ENCODE measurements around the gene IL3RA.

IL3RA gene

DNA sequence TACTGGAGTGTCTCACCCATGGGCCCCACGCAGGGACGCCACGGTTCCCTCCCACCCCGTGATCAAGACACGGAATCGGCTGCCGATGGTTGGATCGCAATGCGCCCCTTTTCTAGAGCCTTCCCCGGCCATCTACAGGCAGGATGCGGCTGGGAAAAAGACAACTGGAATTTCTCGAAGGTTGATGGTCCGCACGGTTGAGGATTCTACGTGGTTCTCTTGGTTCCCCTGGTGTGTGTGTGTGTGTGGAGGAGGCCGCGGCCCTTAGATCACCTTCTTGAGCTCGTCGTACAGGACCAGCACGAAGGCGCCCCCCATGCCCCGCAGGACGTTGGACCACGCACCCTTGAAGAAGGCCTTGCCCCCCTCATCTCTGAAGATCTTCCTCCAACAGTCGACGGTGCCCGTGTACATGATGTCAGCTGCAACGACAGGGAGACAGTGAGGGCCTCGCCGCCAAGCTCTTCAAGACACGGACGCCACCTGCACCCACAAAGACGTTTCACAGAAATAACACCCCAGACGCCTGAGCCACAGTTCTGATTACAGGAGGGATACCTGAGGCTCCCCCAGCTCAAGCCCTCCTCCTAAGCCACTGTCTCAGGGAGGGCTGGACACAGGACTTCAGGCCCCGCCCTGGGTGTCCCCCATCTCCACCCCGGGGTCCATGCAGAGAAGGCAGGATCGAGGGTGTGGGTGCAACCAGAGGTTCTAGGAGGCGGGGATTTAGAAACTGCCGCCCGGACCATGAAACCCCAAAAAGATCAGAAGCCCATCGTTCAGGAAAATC, 49.9 kb downstream of the IL3RA start:
- no CpG with 5 or more reads among the region's 41 CpGs for WGBS, 2 donors (ENCODE audit: extremely low coverage in 2 of 2, insufficient read length in 2 of 2, insufficient replicate concordance in 1 of 2)
- Histone ChIP-seq H3K9me3 (replicated peaks in 1 of 2; ENCODE audit: control insufficient read depth in 2 of 2, insufficient read depth in 1 of 2, low read depth in 1 of 2, low read length in 2 of 2) (no peaks in the 10 kb centered on the region), H4K8ac (ENCODE audit: low read depth, low read length) (no peak overlapping the region), H3K27ac (replicated peaks; ENCODE audit: low read length) (no peak overlapping the region), H2BK120ac (ENCODE audit: low read depth, low read length) (no peak overlapping the region), H2BK15ac (ENCODE audit: low read length) (no peak overlapping the region), H2BK12ac (ENCODE audit: low read length) (no peak overlapping the region), H3K4me1 (ENCODE audit: control insufficient read depth in 2 of 2, insufficient read depth in 1 of 2, low read depth in 1 of 2, low read length in 2 of 2) (peaks cover 3 to 4% of the 10 kb centered on the region in 2 donors), H3K4me3 (ENCODE audit: low read length in 2 of 2) (no peak overlapping the region), H3K27me3 (ENCODE audit: control insufficient read depth in 3 of 3, insufficient read depth in 3 of 3, low read depth in 1 of 3, low read length in 3 of 3) (no peaks in the 10 kb centered on the region), H3K4me2 (ENCODE audit: insufficient read depth, low read length, poor library complexity, severe bottlenecking) (no peak overlapping the region), H3K9ac (ENCODE audit: low read depth, low read length, poor library complexity) (no peak overlapping the region), H2AFZ (ENCODE audit: low read length) (no peak overlapping the region), H3K4ac (ENCODE audit: low read length) (no peak overlapping the region), H3K18ac (ENCODE audit: low read length) (no peak overlapping the region), H2BK5ac (ENCODE audit: low read length) (no peak overlapping the region), H3K79me1 (ENCODE audit: low read depth, low read length) (peaks cover 32% of the 10 kb centered on the region), H3K23ac (ENCODE audit: low read depth, low read length, poor library complexity) (peak overlapping the region; percentile 89), H4K91ac (ENCODE audit: low read depth, low read length, poor library complexity) (no peak overlapping the region), H3K14ac (ENCODE audit: low read length) (no peak overlapping the region), H2AK5ac (ENCODE audit: low read depth, low read length) (no peak overlapping the region), H3K36me3 (replicated peaks in 1 of 2; ENCODE audit: control insufficient read depth in 2 of 2, insufficient read depth in 2 of 2, low read length in 2 of 2) (peaks cover 61 to 84% of the 10 kb centered on the region in 2 donors)
- no peak for DNase-seq (ENCODE audit: low spot score)

DNA sequence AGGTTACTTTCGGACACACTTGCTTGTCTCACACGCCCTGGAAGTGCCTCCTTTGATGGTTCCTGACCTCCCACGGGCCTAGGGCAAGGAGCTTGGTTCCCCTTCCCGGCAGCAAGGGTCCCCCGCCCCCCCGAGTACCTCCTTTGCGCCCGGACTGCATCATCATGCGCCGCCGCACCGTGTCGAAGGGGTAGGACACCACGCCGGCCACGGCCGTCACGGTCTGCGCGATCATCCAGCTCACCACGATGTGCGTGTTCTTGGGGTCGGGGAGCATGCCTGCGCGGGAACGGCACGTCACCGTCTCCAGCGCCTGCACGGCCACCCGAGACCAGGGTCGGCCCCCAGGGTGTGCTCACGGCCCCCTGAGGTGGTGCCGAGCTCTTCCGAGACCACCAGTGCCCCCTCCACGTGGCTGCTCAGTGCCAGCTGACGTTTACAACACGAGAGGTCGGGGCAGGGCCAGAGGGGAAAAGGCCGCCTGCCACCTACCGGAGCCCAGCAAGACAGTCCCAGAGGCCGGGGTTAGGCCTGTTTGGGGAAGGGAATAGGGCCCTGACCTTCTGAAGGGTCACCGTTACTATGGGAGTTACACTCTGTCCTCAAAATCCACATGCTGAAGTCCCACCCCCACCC, 50.7 kb downstream of the IL3RA start:
- no peak overlapping the region for H2BK15ac ChIP-seq (ENCODE audit: low read length)
- no peak overlapping the region for H2BK5ac ChIP-seq (ENCODE audit: low read length)
- peak overlapping the region; percentile 89 for H3K23ac ChIP-seq (ENCODE audit: low read depth, low read length, poor library complexity)
- no peak overlapping the region for H3K4me2 ChIP-seq (ENCODE audit: insufficient read depth, low read length, poor library complexity, severe bottlenecking)
- peaks cover 3 to 4% of the 10 kb centered on the region in 2 donors for H3K4me1 ChIP-seq (ENCODE audit: control insufficient read depth in 2 of 2, insufficient read depth in 1 of 2, low read depth in 1 of 2, low read length in 2 of 2)
- no peak overlapping the region for H3K18ac ChIP-seq (ENCODE audit: low read length)
- no peak overlapping the region for H3K14ac ChIP-seq (ENCODE audit: low read length)
- peaks cover 34% of the 10 kb centered on the region for H3K79me1 ChIP-seq (ENCODE audit: low read depth, low read length)
- peaks cover 60 to 84% of the 10 kb centered on the region in 2 donors for H3K36me3 ChIP-seq (replicated peaks in 1 of 2; ENCODE audit: control insufficient read depth in 2 of 2, insufficient read depth in 2 of 2, low read length in 2 of 2)
- H3K27me3 ChIP-seq (ENCODE audit: control insufficient read depth in 3 of 3, insufficient read depth in 3 of 3, low read depth in 1 of 3, low read length in 3 of 3), result no peaks in the 10 kb centered on the region
- no peak overlapping the region for H3K4ac ChIP-seq (ENCODE audit: low read length)
- WGBS, 2 donors (ENCODE audit: extremely low coverage in 2 of 2, insufficient read length in 2 of 2, insufficient replicate concordance in 1 of 2), result no CpG with 5 or more reads among the region's 43 CpGs
- no peak overlapping the region for H2AFZ ChIP-seq (ENCODE audit: low read length)
- H3K9ac ChIP-seq (ENCODE audit: low read depth, low read length, poor library complexity), result peak overlapping the region; percentile 70
- no peaks in the 10 kb centered on the region for H3K9me3 ChIP-seq (replicated peaks in 1 of 2; ENCODE audit: control insufficient read depth in 2 of 2, insufficient read depth in 1 of 2, low read depth in 1 of 2, low read length in 2 of 2)
- H4K8ac ChIP-seq (ENCODE audit: low read depth, low read length), result no peak overlapping the region
- no peak overlapping the region for H2BK12ac ChIP-seq (ENCODE audit: low read length)
- H4K91ac ChIP-seq (ENCODE audit: low read depth, low read length, poor library complexity), result no peak overlapping the region
- no peak overlapping the region for H2AK5ac ChIP-seq (ENCODE audit: low read depth, low read length)
- no peak for DNase-seq (ENCODE audit: low spot score)
- H3K27ac ChIP-seq (replicated peaks; ENCODE audit: low read length), result no peak overlapping the region
- H3K4me3 ChIP-seq (ENCODE audit: low read length in 2 of 2), result peak overlapping the region in 1 of 2 donors; percentile 52
- no peak overlapping the region for H2BK120ac ChIP-seq (ENCODE audit: low read depth, low read length)

DNA sequence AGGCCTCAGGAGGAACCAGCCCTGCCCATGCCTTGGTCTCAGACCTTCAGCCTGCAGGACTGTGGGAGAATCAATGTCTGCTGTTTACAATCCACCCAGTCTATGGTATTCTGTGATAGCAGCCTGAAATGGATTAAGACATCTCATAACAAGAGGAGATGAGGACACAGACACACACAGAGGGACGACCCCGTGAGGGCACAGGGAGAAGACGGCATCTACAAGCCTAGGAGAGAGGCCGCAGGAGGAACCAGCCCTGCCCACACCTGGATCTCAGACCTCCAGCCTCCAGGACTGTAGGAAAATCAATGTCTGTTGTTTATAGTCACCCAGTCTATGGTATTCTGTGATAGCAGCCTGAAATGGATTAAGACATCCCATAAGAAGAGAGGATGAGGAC, 52.1 kb downstream of the IL3RA start:
- no CpG with 5 or more reads among the region's 4 CpGs for WGBS, 2 donors (ENCODE audit: extremely low coverage in 2 of 2, insufficient read length in 2 of 2, insufficient replicate concordance in 1 of 2)
- peaks cover 58 to 76% of the 10 kb centered on the region in 2 donors for H3K36me3 ChIP-seq (replicated peaks in 1 of 2; ENCODE audit: control insufficient read depth in 2 of 2, insufficient read depth in 2 of 2, low read length in 2 of 2)

More for the DNA sequence above, 52.1 kb downstream of the IL3RA start:
- Histone ChIP-seq H3K23ac (ENCODE audit: low read depth, low read length, poor library complexity) (no peak overlapping the region), H3K14ac (ENCODE audit: low read length) (no peak overlapping the region), H3K4me3 (ENCODE audit: low read length in 2 of 2) (no peak overlapping the region), H3K9ac (ENCODE audit: low read depth, low read length, poor library complexity) (no peak overlapping the region), H2BK5ac (ENCODE audit: low read length) (no peak overlapping the region), H4K8ac (ENCODE audit: low read depth, low read length) (no peak overlapping the region), H3K4me2 (ENCODE audit: insufficient read depth, low read length, poor library complexity, severe bottlenecking) (no peak overlapping the region), H3K79me1 (ENCODE audit: low read depth, low read length) (peaks cover 34% of the 10 kb centered on the region), H4K91ac (ENCODE audit: low read depth, low read length, poor library complexity) (no peak overlapping the region), H3K18ac (ENCODE audit: low read length) (no peak overlapping the region), H2BK12ac (ENCODE audit: low read length) (no peak overlapping the region), H3K9me3 (replicated peaks in 1 of 2; ENCODE audit: control insufficient read depth in 2 of 2, insufficient read depth in 1 of 2, low read depth in 1 of 2, low read length in 2 of 2) (no peaks in the 10 kb centered on the region), H2AK5ac (ENCODE audit: low read depth, low read length) (no peak overlapping the region), H2BK120ac (ENCODE audit: low read depth, low read length) (no peak overlapping the region), H3K4ac (ENCODE audit: low read length) (no peak overlapping the region), H3K27me3 (ENCODE audit: control insufficient read depth in 3 of 3, insufficient read depth in 3 of 3, low read depth in 1 of 3, low read length in 3 of 3) (no peaks in the 10 kb centered on the region), H2BK15ac (ENCODE audit: low read length) (no peak overlapping the region), H3K27ac (replicated peaks; ENCODE audit: low read length) (no peak overlapping the region), H3K4me1 (ENCODE audit: control insufficient read depth in 2 of 2, insufficient read depth in 1 of 2, low read depth in 1 of 2, low read length in 2 of 2) (peaks cover 3 to 7% of the 10 kb centered on the region in 2 donors), H2AFZ (ENCODE audit: low read length) (no peak overlapping the region)
- DNase-seq (ENCODE audit: low spot score), result no peak

Measured in neuronal stem cell (in vitro differentiated cells).